HG03060 (cell line): Measurements from ENCODE around the gene C1orf87.
"Not testable (repeated sequence)": the region's sequence is repeated elsewhere in the genome, so short reads cannot be mapped to it uniquely, and the experiment has no call there.

ENCODE experiments used
- ATAC-seq: cut with Tn5 transposase; IDR thresholded peaks from one replicate; pipeline ENCODE4 v1.9.1; 2021; ENCODE audit warnings: low read depth, moderate number of reproducible peaks; ENCODE audit not compliant: unreplicated experiment

The C1orf87 gene

GRCh38 chr1:59997479-59998115 is 76.0 kb downstream of the C1orf87 start:
- ATAC-seq, result no peak

GRCh38 chr1:59994302-59995198 is 79.0 kb downstream of the C1orf87 start:
- ATAC-seq, result no peak

DNA sequence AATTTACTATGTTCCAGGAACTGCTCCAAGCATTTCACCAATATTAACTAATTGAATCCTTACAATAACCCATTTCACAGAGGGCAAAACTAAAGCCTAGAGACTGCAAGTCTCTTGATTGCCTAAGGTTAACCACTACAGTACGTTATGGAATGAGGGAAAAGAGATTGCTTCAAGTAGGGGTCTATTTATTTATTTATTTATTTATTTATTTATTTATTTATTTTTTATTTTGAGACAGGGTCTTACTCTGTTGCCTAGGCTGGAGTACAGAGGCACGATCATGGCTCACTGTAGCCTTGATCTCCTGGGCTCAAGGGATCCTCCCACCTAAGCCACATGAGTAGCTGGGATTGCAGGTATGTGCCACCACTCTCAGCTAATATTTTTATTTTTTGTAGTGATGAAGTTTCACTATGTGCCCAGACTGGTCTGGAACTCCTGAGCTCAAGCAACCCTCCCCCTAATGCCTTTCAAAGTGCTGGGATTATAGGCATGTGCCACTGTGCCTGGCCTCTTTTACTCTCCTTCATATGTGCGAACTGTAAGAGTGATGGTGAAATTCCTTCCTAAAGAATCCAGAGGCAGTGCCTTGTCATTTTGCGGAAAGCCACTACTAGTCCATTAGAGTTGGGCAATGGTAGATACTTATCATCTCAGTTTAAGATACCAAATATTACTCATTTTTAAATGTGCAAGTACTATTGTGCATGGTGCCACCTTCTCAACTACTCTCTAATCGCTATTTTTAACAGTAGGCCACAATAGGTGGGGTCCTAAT is 81.3 kb downstream of the C1orf87 start:
- ATAC-seq, result no peak

DNA sequence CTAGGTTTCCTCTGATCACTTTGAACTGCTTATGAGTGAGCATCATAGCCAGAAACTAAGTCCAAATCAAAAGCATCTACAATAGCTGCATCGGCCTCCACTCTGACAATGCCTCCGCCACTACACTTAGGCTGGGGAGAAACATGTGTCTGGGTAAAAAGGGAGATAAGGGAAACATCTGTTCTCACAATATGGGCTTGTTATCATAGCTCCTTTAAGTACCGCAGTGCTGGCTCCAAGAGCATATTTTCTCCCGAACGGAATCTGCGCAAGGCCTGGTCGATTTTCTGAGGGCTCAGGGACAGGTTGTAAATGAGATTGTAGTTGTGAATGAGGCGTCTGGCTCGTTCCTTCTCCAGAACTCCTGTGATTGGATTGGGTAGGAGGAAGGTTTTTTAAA is 83.1 kb downstream of the C1orf87 start:
- no peak for ATAC-seq

DNA sequence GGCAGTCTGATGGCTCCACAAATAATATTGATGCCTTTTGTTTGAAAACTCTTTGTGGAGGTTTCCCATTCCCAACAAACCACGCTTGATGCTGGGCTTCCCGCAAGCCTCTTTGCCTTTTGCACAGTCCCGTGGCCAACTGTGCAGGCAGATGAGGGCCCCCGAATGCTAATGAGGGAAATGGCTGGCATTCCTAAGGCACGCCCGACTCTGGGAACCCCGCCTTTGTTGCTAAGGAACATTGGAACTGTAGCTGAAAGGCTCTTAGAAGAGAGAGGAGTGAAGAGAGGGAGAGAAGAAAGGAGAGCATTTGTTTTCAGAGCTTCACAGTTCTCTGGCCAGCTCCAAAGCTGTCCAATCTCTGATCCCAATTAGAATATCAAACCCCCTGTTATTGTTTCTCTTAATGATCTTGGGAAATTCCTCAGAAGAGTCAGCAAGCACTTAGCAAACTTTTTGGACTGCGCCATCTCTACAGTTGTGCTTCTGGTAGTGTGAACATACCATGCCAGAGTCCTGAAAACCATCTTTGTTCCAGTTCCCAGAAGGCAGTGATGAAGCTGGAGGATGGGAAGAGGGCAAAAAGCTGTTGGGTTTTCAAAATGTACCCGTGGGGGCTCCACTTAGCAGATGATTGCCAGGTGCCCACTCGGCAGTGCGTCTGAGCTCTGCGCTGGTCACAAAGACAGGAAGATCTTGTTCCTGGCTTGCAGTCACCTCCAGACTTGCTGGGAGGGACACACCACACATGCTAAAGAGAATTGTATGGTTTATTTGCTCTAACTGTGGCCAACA is 86.9 kb downstream of the C1orf87 start:
- no peak for ATAC-seq

- ATAC-seq, result no peak
These were observed 87.6 kb downstream of the C1orf87 start for GRCh38 chr1:59985911-59986515.

- ATAC-seq, result no peak
These were observed 93.9 kb downstream of the C1orf87 start for GRCh38 chr1:59979666-59980065.

GRCh38 chr1:59978511-59978910 is 95.1 kb downstream of the C1orf87 start:
- no peak for ATAC-seq

- ATAC-seq, result no peak
These were observed 95.5 kb downstream of the C1orf87 start for GRCh38 chr1:59978026-59978425.

DNA sequence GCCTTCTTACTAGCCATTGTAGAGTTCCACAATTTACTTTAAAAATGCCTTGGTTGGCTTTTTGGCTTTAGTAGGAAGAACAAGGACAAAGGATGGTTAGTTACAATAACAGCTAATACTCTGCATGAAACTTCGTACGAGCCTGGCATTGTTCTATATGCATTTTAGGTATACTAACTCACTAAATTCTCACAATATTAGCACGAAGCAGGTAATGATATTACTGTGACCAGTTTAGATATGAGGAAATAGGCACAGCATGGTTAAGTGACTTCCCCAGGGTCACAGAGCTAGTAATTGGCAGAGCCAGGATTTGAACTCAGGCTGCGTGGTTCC is 96.5 kb downstream of the C1orf87 start:
- no peak for ATAC-seq

- ATAC-seq, result no peak
These were observed 97.1 kb downstream of the C1orf87 start for GRCh38 chr1:59976194-59977074.

DNA sequence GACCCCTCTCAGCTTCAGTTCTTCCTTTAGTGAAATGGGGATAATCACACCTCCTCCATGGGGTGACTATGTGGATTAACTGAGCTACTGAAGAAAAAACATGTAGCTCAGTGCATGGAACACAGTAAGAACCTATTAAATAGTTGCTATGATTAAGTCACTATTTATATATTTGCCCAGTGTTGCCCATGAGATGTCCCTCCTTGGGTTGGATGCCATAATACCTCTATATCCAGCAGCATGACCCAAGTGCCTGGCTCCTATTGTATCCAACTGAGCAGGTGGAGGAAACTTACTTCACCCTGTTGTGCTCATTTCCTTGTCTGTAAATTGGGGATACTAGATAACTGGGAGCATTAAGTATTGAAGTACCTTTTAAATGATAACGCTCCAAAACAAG is 99.9 kb downstream of the C1orf87 start:
- no peak for ATAC-seq

DNA sequence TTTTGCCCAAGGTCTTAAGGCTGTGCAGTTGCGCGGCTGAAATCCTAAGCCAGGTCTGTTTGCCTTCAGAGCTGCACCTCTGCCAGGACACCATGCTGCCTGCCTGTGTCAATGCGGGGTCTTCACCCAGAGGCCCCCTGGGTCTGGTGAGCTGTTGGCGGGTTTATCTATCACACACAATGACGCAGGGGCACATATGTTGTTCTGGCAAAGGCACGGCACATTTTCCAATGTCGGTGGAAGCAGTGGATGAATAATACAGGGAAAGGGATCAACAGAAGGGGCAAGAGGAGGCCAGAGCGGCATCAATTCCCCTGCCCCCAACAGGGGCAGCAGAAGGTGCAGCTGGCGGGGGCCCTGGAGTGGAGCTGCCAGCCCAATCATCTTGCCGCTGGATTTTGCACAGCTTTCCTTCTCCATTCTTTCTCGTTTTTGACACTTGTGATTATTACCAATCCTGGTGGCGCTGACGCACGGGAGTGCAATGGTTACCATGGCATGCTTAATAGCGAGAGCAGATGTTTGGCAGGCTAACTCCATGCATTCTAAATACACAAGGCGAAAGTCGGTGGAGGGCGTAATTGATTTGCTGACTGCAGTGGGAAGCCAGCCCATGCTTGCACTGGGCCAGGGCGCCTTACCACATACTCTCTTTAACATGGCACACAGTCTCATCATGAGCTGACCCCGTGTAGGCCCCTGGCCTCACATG is 101.2 kb downstream of the C1orf87 start:
- no peak for ATAC-seq

DNA sequence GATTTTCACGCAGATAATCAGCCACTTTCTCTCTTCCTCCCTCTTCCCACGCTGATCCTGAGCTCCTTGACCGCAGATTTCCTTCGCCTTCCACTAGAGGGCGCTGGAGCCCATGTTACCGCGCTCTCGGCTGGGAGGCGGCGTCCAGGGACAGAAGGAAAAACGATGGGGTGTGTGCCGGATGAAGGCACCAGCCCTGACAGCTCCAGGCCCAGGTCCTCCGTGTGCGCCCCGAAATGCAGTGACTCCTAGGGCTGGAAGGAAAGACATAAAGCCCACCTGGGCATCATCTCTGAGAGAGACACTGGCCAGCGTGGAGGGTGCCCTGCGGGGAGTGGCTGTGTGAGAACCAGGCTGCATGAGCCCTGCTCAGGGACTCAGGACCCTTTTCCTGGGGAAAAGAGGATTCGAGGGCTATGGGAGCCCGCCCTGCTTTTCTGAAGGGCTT is 102.1 kb downstream of the C1orf87 start:
- no peak for ATAC-seq

- not testable (repeated sequence) for ATAC-seq
These were observed 103.9 kb downstream of the C1orf87 start for GRCh38 chr1:59969542-59970175.

DNA sequence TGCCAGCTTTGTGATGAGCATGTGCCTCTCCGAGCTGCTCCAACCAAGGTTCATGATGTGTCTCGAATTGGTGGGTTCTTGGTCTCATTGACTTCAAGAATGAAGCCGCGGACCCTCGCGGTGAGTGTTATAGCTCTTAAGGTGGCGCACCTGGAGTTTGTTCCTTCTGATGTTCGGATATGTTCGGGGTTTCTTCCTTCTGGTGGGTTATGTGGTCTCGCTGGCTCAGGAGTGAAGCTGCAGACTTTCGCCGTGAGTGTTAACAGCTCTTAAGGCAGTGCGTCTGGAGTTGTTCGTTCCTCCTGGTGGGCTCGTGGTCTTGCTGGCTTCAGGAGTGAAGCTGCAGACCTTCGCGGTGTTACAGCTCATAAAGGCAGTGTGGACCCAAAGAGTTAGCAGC is 104.8 kb downstream of the C1orf87 start:
- ATAC-seq, result not testable (repeated sequence)

GRCh38 chr1:59967780-59968179 is 105.8 kb downstream of the C1orf87 start:
- no peak for ATAC-seq

- ATAC-seq, result no peak
These were observed 106.4 kb downstream of the C1orf87 start for GRCh38 chr1:59967141-59967697.
